NCI-H2196 treated with DMSO at 0.1 percent for 48 hours (cell line): ENCODE results near the gene FAHD2B.
"Not testable (repeated sequence)": the region's sequence is repeated elsewhere in the genome, so short reads cannot be mapped to it uniquely, and the experiment has no call there.

Experiments
- DNase-seq: peaks from one replicate; lab custom pipeline; 2025; ENCODE audit not compliant: unreplicated experiment; lab: John Stamatoyannopoulos, UW

Gene FAHD2B

DNA sequence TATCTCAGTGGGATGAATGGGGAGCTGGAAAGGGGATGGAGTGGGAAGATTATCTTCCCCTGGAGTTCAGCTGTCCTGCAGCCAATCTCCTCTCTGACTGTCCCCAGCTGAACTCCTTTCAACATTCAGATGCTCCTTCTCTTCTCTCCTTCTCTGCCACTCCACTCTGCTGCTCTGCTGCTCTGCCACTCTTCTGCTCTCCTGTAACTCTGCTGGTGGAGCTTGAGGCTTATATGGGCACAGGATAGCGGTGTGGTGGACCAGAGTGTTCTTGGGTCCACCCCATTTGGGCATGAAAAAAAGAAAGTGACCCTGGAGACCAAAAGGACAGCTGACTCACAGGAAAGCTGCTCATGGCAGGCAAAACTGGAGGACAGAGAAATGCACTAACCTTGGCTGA, 26.6 kb downstream of the FAHD2B start:
- no peak for DNase-seq

DNA sequence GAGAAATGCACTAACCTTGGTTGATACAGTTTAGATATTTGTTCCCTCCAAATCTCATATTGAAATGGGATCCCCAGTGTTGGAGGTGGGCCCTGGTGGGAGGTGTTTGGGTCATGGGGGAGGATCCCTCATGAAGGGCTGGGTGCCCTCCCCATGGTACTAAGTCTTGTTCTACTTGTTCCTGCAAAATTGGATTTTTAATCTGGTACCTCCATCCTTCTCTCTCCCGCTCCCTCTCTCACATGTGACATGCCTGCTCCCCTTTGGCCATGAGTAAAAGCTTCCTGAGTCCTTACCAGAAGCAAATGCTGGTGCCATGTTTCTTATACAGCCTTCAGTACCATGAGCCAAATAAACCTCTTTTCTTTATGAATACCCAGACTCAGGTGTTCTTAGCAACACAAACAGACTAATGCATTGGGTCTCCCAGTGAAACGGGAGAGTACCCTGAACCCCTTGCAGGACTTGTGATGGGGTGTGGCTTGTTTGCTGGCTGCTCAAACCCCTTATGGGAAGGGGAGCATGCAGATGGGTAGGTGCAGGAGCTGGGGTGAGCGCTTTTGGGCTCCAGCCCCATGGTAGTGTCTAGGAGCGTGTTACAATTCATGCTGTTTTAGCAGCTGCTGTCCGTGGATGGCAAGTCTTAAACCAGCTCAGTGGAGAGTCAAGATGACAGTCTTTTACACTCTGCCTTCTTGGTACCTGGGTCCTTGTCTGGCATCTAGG, 27.2 kb downstream of the FAHD2B start:
- no peak for DNase-seq

DNA sequence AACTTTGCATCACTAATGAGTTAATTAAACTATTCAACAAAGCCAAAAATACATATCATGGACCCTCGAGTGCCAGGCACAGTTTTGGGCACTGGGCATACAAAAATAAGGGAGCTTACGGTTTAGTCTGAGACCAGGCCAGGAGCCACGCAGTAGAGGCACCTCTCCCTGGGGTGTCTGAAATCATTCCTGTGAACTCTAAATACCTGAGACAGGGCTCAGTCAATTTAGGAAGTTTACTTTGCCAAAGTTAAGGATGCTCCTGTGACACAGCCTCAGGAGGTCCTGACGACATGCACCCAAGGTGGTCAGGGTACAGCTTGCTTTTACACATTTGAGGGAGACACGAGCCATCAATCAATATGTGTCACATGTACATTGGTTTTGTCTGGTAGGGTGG, 28.7 kb downstream of the FAHD2B start:
- DNase-seq, result not testable (repeated sequence)

DNA sequence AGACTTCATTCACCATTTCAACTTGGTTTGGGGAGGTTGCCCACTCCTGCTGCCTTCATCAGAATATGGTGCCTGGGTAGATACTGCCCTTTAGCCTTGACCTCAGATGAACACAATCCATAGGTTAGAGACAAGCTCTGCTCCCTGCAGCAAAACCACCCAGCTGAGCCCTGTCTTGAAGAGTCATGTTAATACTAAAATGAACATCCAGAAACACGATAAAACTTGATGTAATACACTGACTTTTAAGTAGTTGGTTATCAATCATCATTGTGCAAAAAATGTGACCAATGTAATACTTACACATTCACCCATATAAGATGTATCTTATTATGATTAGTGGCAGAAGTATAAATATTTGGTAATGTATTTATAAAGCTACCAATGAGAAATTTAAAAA, 32.7 kb downstream of the FAHD2B start:
- DNase-seq, result not testable (repeated sequence)

DNA sequence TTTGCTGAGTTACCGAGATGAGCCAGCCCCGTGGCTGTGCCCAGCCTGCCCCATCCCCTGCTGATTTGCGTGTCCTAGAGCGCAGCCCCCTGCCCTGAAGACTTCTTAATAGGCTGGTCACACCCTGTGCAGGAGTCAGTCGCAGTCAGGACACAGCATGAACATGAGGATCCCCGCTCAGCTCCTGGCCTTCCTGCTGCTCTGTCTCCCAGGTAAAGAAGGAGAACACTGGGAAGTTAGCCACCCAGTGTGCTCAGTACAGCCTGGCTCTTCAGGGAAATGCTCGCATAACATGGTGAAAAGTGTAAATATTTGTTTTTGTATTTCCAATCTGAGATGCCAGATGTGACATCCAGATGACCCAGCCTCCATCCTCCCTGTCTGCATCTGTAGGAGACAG, 34.9 kb downstream of the FAHD2B start:
- DNase-seq, result not testable (repeated sequence)

DNA sequence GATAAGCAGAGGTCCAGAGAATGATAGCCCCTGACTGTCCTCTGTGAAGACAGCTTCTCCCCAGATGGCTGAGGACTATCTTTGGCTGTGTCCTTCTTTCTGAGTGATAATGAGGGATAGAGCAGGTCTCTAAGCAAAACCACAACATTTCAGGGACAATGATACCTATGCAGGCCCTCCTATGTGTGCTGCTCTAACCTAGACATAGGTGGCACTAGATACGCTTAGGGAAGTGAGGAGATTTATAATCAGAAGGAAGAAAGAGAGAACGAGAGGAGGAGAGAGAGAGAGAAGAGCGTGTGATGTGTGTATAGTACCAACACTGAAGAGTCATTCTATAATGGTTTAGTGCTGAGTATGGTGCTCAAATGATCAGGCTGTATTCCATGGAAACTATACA, 38.5 kb downstream of the FAHD2B start:
- DNase-seq, result not testable (repeated sequence)

DNA sequence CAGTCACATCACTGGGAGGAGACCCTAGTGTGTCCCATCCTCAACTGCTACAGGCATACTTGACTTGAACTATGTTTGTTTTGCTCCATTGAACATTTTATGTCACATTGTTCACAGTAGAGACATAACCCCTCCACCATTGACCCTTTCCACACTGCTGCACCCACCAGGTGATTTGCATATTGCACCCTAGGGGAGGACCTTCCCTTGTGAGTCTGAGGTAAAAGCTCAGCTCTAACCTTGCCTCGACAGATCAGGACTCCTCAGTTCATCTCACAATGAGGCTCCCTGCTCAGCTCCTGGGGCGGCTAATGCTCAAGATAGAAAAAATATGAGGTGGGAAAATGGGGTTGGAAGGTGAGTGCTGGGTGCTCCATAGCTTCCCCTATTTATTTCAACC, 44.6 kb downstream of the FAHD2B start:
- DNase-seq, result not testable (repeated sequence)

DNA sequence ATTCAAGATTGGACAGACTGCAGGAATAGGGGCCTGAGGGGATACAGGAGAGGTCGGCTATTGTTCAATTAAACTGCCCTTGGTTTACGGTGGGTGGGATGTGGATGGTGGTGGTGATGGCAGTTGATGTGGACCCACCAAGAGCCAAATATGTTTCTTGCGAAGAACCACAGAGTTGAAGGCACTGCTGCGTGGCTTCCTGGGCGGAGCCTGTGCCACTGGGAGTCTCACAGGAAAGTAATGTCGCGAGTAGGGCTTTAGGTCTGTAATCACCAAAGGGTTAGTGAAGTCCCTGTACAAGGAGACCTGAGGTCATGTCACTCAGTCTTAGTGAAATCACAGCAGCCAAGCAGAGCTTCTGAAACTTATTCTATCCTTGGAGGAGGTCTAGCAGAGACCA, 46.2 kb downstream of the FAHD2B start:
- not testable (repeated sequence) for DNase-seq

DNA sequence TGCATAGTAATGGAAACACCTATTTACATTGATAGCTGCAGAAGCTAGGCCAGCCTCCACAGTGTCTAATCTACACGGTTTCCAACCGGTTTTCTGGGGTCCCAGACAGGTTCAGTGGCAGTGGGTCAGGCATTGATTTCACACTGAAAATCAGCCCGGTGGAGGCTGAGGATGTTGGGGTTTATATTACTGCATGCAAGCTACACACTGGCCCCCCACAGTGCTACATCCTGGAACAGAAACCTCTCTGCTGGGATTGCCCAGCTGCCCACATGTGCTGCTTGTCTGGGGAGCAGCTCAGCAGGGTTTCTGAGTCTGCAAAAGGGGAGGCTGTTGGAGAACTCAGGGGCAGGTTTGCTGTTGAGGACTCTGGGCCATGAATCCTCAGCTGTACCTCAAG, 48.0 kb downstream of the FAHD2B start:
- DNase-seq, result not testable (repeated sequence)

DNA sequence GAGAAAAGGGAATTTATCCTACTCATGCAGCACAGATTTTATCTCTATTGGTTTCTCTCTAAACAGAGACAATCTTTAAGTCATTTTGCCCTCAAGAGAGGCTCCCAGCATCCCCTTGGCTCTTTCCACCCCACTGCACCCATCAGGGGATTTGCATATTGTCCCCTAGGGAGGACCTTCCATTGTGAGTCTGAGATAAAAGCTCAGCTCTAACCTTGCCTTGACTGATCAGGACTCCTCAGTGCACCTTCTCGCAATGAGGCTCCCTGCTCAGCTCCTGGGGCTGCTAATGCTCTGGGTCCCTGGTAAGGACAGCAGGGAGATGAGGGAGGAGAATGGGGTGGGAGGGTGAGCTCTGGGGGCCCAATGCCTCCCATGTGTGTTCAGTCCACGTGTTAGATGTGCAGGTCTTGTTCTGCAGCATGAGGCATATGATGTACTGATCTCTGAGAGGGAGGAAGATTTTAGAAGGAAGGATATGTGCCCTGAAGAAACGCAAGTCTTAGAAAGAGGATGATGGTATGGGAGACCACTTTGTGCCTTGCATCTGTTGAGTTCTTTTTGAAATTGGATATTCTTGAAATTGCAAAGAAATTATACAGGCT, 48.7 kb downstream of the FAHD2B start:
- not testable (repeated sequence) for DNase-seq
